ENCODE results near the gene PPP1CA.

PPP1CA gene

DNA sequence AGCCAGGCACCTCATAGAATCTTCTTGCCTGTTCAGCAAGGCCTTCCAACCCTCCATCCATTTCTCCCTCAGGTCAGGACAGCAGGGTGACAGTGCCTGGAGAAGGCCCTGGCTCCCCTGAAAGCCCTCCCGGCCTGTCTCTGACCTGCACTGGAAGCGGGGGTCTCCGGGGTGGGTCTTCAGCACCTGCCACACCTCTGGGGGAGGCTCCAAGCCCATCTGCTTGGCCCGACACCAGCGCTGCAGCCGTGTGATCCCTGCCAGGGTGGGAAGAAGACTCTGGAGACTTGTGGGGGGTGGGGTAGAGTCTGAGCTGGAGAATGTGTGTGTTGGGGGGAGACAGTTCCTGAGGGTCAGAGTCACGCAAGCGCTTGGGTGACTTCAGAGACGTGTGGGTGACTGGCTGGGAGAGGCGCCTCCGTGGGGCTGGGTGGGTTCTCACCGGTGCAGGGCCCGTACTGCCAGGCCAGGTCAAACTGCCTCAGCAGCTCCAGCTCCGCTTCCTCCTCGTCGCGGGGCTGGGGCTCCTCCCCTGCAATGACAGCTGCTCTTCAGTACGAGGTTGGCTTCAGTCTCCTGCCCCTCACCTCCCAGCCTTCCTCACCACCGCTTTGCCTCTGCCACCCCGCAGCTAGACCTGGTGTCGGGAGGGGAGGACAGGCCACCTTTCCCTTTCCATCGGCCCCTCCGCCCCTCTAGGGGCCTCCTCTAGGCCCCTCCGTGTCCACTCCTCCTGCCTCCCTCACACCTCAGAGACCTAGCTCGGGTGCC, 48.9 kb downstream of the PPP1CA start:
- TF ChIP-seq, protein P1, sequence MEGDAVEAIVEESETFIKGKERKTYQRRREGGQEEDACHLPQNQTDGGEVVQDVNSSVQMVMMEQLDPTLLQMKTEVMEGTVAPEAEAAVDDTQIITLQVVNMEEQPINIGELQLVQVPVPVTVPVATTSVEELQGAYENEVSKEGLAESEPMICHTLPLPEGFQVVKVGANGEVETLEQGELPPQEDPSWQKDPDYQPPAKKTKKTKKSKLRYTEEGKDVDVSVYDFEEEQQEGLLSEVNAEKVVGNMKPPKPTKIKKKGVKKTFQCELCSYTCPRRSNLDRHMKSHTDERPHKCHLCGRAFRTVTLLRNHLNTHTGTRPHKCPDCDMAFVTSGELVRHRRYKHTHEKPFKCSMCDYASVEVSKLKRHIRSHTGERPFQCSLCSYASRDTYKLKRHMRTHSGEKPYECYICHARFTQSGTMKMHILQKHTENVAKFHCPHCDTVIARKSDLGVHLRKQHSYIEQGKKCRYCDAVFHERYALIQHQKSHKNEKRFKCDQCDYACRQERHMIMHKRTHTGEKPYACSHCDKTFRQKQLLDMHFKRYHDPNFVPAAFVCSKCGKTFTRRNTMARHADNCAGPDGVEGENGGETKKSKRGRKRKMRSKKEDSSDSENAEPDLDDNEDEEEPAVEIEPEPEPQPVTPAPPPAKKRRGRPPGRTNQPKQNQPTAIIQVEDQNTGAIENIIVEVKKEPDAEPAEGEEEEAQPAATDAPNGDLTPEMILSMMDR (IDR thresholded peaks at IDR 0.05; ENCODE audit: low read depth, low read length): no peak
- no peak for DNase-seq (ENCODE audit: extremely low read depth, low read depth)

DNA sequence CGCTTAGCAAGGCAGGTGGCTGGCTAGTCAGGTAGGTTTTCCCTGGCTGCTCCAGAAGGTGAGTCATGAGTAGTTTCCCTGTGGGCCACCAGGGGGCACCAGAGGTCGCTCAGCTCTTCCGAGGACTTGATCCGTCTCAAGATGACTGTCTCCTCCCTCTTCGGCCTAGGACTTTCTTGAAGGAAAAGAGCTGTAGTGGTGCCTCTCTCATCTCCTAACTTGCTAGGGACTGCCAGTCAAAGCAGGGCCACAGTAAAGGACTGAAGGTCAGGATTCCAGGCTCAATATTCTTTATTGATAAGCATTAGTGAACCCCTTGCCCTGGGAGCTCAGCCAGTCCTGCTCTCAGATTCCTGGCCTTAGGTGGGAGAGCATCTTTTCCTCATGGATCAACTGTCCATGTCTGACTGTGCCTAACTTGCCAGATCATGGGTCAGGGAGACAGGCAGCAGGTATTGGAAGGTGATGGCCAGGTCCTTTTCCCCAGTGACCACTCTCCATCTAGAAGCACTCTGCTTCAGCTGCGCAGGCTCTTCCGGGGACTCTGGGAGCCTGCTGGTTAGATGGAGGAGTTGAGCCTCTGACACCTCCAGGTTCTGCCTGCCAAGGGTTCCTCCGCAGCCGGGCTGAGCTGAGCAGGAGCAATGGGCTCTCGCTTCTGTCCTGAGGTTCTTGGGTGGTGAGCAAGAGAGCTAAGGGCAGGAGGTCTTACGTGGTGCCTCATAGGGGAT, 50.2 kb downstream of the PPP1CA start:
- no peak for DNase-seq (ENCODE audit: extremely low read depth, low read depth)
- TF ChIP-seq, protein P1 (IDR thresholded peaks at IDR 0.05; ENCODE audit: low read depth, low read length): peak; percentile 93

DNA sequence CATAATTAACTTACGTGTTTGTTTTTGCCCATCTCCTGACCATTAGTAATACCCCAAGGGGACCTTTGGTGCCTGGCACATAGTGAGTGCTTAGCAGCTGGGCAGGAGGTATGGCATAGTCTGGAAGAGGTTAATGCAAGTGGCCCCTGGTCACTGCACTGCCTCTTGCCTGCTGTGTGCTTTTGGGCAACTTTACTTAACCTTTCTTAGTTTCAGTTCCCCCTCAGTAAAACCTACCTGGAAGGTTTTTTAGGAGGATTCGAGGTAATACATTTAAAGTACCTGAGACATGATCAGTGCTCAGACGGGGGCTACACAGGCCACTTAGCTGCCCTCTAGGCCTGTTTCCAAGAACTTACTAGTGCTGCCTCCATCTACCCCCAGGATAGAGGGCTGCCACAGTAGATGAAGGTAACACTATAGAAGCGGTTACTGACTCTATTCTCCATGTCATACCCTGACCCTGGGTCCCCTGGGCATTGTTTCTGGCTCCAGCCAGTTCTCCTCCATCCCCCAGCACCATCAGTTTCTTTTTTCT, 51.7 kb downstream of the PPP1CA start:
- TF ChIP-seq, protein P1 (IDR thresholded peaks at IDR 0.05; ENCODE audit: low read depth, low read length): no peak

DNA sequence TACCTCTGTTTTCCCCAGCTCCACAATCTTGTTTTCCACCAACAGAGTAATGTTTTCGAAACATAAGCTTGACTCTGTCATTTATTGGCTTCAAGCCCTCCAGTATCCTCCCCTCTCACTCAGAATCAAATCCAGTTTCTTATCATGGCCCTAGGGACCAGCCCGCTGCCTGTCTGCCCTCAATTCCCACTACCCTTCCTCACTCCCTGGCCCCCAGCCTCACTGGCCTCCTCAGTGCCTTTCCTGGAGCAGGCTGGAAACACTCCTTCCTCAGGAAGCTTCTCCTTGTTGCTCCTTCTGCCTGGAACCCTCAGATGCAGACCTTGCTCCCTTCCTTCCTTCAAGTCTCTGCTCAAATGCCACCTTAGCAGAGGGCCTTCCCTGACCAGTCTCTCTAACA, 52.2 kb downstream of the PPP1CA start:
- TF ChIP-seq, protein P1 (IDR thresholded peaks at IDR 0.05; ENCODE audit: low read depth, low read length): no peak
- no peak for DNase-seq (ENCODE audit: extremely low read depth, low read depth)

More for the DNA sequence above, 51.7 kb downstream of the PPP1CA start:
- DNase-seq (ENCODE audit: extremely low read depth, low read depth): no peak

DNA sequence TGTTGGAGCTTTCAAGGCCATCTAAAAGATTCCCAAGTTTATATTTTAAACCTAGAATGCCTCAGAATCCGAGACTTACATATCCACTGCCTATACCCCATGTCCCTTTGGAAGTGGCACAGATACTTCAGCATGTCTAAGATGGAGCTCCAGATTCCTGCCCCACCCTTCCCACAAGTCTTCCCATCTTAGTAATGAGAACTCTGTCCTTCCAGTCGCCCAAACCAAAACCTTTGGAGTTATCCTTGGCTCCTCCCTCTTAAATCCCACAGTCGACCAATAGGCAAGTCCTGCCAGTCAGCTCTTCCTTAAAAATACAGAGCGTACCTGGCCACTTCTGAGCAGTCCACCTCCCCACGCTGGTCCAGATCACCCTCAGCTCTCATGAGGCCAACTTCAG, 52.6 kb downstream of the PPP1CA start:
- TF ChIP-seq, protein P1 (IDR thresholded peaks at IDR 0.05; ENCODE audit: low read depth, low read length): no peak

More for the DNA sequence above, 52.6 kb downstream of the PPP1CA start:
- DNase-seq (ENCODE audit: extremely low read depth, low read depth): no peak
